ENCODE data around the gene RIN1.

GRCh38 chr11:66287889-66288670 is 48.2 kb downstream of the RIN1 start:
- no peak for TF ChIP-seq SP1 (IDR thresholded peaks at IDR 0.05)
- TF ChIP-seq SUZ12 (IDR thresholded peaks at IDR 0.05) = no peak
- no peak for TF ChIP-seq NFRKB (IDR thresholded peaks at IDR 0.05)
- TF ChIP-seq TARDBP (IDR thresholded peaks at IDR 0.05) = no peak
- no peak for TF ChIP-seq FOXM1 (IDR thresholded peaks at IDR 0.05; ENCODE audit: borderline replicate concordance)
- no peak for TF ChIP-seq ARNT (IDR thresholded peaks at IDR 0.05)
- TF ChIP-seq FOXK2 (IDR thresholded peaks at IDR 0.05) = no peak
